VCaP (cell line): Measurements from ENCODE around the gene MEF2D.

Experiments
- H3K27ac ChIP-seq: fragments of 450-650 bp; 2 replicates; pipeline ENCODE4 v1.5.1; 2017
- TF ChIP-seq, protein P1 (sequence below): fragments of 450-650 bp; conservative IDR thresholded peaks from 2 replicates; pipeline ENCODE4 v1.5.1; 2017; ENCODE audit warnings: mild to moderate bottlenecking, moderate library complexity

The MEF2D gene

GRCh38 chr1:156484480-156485058, 16.0 kb downstream of the MEF2D start:
- H3K27ac ChIP-seq, result no peak overlapping the region
- TF ChIP-seq, protein P1, sequence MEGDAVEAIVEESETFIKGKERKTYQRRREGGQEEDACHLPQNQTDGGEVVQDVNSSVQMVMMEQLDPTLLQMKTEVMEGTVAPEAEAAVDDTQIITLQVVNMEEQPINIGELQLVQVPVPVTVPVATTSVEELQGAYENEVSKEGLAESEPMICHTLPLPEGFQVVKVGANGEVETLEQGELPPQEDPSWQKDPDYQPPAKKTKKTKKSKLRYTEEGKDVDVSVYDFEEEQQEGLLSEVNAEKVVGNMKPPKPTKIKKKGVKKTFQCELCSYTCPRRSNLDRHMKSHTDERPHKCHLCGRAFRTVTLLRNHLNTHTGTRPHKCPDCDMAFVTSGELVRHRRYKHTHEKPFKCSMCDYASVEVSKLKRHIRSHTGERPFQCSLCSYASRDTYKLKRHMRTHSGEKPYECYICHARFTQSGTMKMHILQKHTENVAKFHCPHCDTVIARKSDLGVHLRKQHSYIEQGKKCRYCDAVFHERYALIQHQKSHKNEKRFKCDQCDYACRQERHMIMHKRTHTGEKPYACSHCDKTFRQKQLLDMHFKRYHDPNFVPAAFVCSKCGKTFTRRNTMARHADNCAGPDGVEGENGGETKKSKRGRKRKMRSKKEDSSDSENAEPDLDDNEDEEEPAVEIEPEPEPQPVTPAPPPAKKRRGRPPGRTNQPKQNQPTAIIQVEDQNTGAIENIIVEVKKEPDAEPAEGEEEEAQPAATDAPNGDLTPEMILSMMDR, result no peak

GRCh38 chr1:156483397-156483796, 17.2 kb downstream of the MEF2D start:
- TF ChIP-seq, protein P1, result no peak
- no peak overlapping the region for H3K27ac ChIP-seq

DNA sequence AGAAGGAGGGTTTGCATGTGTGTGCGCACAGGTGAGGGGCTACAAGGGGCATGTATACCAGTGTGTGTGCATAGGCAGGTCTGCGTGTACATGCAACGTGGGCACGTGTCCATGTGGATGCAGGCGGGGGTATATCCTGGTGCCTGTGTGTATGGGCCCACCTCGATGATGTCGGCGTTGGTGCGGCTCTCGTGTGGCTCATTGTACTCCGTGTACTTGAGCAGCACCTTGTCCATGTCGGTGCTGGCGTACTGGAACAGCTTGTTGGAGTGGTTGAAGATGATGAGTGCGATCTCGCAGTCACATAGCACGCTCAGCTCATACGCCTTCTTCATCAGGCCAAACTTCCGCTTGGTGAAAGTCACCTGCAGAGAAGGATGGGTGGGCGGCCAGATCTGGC, 18.3 kb downstream of the MEF2D start:
- no peak overlapping the region for H3K27ac ChIP-seq

DNA sequence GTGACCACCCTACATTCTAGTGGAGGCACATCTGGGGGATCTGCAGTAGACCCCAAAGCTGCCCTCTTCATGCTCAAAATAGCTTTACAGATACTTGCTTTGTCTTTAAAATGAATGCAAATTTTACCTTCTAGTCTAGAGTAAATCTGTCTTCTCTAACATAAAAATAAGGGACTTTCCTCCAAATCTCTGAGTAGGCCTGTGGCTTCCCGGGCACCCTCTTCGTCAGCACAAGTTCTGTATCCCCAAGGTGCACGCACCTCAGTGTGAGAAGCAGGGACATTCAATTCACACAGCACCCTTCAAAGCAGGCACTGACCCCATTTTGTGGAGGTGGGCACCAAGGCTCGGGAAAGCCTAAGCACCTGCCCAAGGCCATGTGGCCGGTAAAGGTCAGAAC, 19.0 kb downstream of the MEF2D start:
- TF ChIP-seq, protein P1, result no peak

More for the DNA sequence above, 18.3 kb downstream of the MEF2D start:
- TF ChIP-seq, protein P1, result no peak

DNA sequence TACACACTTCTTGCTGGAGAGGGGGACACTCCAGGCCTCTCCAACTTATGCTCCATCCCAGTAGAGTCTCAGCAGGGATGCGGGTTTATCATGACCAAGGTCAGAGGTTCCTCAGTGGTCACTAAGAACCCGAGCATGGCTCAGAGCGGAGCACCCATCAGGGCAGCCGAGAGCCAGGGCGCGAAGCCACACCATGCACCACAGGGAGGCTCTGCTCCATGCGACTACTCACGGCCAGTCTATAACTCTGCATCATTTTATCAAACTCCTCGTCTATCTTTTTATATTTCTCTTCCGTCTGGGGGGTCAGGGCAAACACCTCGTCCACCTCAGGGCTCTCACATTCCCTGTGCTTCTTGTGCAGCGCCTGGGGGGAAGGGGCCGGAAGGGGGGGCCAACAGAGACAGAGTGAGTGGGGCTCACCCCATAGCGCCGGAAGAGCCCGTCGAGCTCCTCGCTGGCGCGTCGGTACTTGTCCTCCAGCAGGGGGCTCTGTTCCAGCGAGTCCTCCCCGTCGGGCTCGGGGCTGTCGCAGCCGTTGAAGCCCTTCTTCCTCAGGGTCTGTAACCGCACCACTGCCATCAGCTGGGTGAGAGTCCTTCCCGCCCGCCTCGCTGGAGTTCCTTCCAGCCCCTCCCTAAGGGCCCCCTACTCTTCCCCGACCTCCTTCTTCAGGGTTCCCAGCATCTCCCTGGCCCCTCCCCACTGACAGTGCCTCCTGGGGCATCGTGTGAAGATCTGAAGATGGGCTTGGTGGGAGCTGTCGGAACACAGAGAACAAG, 20.0 kb downstream of the MEF2D start:
- TF ChIP-seq, protein P1, result peak; percentile 60
- no peak overlapping the region for H3K27ac ChIP-seq

More for the DNA sequence above, 19.0 kb downstream of the MEF2D start:
- no peak overlapping the region for H3K27ac ChIP-seq

DNA sequence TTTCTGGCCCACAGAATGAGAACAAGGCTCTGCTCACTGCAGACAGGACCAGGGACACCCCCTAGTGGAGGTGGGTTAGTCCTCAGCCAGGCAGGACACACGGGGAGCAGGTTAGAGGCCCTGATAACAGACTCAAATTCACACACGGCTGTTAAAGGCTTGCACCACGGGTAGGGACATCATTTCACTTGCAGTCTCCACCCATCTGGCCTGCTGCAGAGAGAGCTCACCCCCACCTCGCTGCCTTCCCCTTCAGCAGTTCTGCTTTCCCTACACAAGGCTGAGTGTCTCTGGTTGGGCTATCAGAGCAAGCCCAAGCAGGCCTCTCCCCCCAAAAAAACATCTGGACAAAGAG, 20.6 kb downstream of the MEF2D start:
- no peak overlapping the region for H3K27ac ChIP-seq
- TF ChIP-seq, protein P1, result no peak

DNA sequence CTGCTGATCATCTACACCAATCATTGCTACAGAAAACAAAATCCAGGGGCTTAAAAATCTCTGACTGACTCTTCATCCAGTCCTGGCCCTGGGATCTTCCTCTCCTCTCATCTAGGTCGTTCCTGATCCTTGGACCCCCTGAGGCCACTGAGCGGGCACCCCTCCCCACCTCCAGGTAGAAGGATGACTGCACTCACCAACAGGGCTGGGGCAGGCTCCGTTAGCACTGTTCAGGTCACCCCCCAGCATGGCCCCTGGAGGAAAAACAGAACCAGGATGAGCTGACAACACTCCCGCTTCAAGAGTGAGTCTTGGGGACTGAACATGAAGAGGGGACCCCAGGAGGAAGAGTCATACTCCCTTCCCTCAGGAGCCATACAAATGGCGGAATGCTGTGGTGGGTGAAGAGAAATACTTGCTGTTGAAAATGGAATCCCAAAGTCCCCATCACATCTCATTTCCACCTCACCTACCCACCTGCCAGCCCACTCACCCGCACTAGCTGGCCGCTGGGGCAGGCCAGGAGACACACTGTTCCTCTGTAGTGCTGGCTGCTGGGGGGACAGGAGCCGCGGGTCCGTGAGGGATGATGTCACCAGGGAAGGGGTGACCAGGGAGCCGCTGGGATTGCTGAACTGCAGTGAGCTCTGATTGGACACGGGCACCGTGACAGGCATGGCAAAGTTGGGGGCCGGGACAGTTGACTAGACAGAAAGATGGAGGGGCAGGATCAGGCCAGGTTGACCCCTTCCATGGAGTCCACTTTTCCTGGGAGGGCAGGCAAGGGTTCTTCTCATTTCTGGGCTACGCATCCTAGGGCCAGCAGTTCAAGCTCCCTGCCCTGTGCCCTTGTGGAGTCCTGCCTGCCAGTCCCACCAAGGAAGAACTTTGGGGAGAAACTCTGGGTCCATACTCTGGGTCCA, 21.2 kb downstream of the MEF2D start:
- no peak overlapping the region for H3K27ac ChIP-seq
- TF ChIP-seq, protein P1, result no peak
